Measurements from ENCODE around the gene ZNRF3. TPM values are rescaled to one million over a fixed set of nuclear protein-coding genes. Genes with fewer than 3 reads are reported as not detected.
"Not testable (repeated sequence)": the region's sequence is repeated elsewhere in the genome, so short reads cannot be mapped to it uniquely, and the experiment has no call there.

Gene ZNRF3
- polyA plus RNA-seq, 12 donors = 7.3 to 15.6 (median 10.5) TPM; not detected in 1

- peak; percentile 25 for DNase-seq
Observed at GRCh38 chr22:29062286-29062821, 179.0 kb downstream of the ZNRF3 start.

- no peak for DNase-seq
Observed at GRCh38 chr22:29065468-29066190, 182.3 kb downstream of the ZNRF3 start.

GRCh38 chr22:29069463-29069862 lies 186.1 kb downstream of the ZNRF3 start:
- DNase-seq = no peak

- no peak for DNase-seq
Observed at GRCh38 chr22:29070490-29070889, 187.1 kb downstream of the ZNRF3 start.

GRCh38 chr22:29071261-29072045 lies 188.1 kb downstream of the ZNRF3 start:
- no peak for DNase-seq

GRCh38 chr22:29072193-29072978 lies 189.0 kb downstream of the ZNRF3 start:
- peak; percentile 66 for DNase-seq

- DNase-seq = no peak
Observed at GRCh38 chr22:29072979-29073617, 189.7 kb downstream of the ZNRF3 start, which contains the start of gene KREMEN1. KREMEN1 (plus strand) TSS chr22:29073035; CDS start chr22:29073131, 96 bp downstream.

GRCh38 chr22:29073618-29074275 lies 190.4 kb downstream of the ZNRF3 start:
- peak; percentile 41 for DNase-seq

- DNase-seq = no peak
Observed at GRCh38 chr22:29074276-29074772, 191.0 kb downstream of the ZNRF3 start.

GRCh38 chr22:29078036-29078868 lies 194.9 kb downstream of the ZNRF3 start:
- DNase-seq = no peak

GRCh38 chr22:29078869-29079207 lies 195.5 kb downstream of the ZNRF3 start:
- DNase-seq = no peak

GRCh38 chr22:29079218-29079901 lies 196.0 kb downstream of the ZNRF3 start:
- DNase-seq = peak; percentile 39

- no peak for DNase-seq
Observed at GRCh38 chr22:29080106-29080975, 197.0 kb downstream of the ZNRF3 start.

GRCh38 chr22:29081517-29082236 lies 198.3 kb downstream of the ZNRF3 start:
- no peak for DNase-seq

GRCh38 chr22:29082826-29083545 lies 199.6 kb downstream of the ZNRF3 start:
- DNase-seq = no peak

GRCh38 chr22:29083576-29083932 lies 200.2 kb downstream of the ZNRF3 start:
- not testable (repeated sequence) for DNase-seq

Measured in muscle of arm (tissue), 12 donors.